T-helper 9 cell (primary cell): Measurements from ENCODE around the gene GCN1.

Experiments
- DNase-seq: peaks from one replicate; pipeline ENCODE4 v3.0.0-alpha.2; 2020

The GCN1 gene

GRCh38 chr12:120137833-120138232 is 56.7 kb downstream of the GCN1 start:
- no peak for DNase-seq

GRCh38 chr12:120136093-120136770 is 58.3 kb downstream of the GCN1 start:
- no peak for DNase-seq

- no peak for DNase-seq
These were observed 60.1 kb downstream of the GCN1 start for GRCh38 chr12:120134307-120134980.

GRCh38 chr12:120132863-120133385 is 61.6 kb downstream of the GCN1 start:
- no peak for DNase-seq

- DNase-seq, result no peak
These were observed 62.3 kb downstream of the GCN1 start for GRCh38 chr12:120132054-120132836.

- no peak for DNase-seq
These were observed 63.4 kb downstream of the GCN1 start for GRCh38 chr12:120131116-120131515.

- no peak for DNase-seq
These were observed 64.5 kb downstream of the GCN1 start for GRCh38 chr12:120130011-120130410.

GRCh38 chr12:120126635-120127005 is 67.9 kb downstream of the GCN1 start:
- no peak for DNase-seq

GRCh38 chr12:120125792-120126634 is 68.5 kb downstream of the GCN1 start:
- no peak for DNase-seq

GRCh38 chr12:120125029-120125428 is 69.5 kb downstream of the GCN1 start:
- DNase-seq, result no peak

GRCh38 chr12:120121766-120122293 is 72.7 kb downstream of the GCN1 start:
- DNase-seq, result no peak

GRCh38 chr12:120121343-120121742 is 73.2 kb downstream of the GCN1 start:
- DNase-seq, result no peak

GRCh38 chr12:120119271-120119973 is 75.1 kb downstream of the GCN1 start:
- DNase-seq, result no peak

GRCh38 chr12:120118321-120119061 is 76.0 kb downstream of the GCN1 start:
- no peak for DNase-seq

GRCh38 chr12:120117961-120118320 is 76.6 kb downstream of the GCN1 start:
- no peak for DNase-seq

GRCh38 chr12:120116792-120117651 is 77.5 kb downstream of the GCN1 start:
- peak; percentile 97 for DNase-seq

GRCh38 chr12:120116441-120116791 is 78.1 kb downstream of the GCN1 start, which contains the start of gene RAB35:
RAB35 (minus strand) TSS chr12:120116753; CDS start chr12:120116650, 103 bp downstream.
- DNase-seq, result no peak

GRCh38 chr12:120115692-120116440 is 78.6 kb downstream of the GCN1 start:
- DNase-seq, result no peak

- DNase-seq, result no peak
These were observed 79.4 kb downstream of the GCN1 start for GRCh38 chr12:120115066-120115465.
